ENCODE results near the gene SREK1.
"Not testable (repeated sequence)": the region's sequence is repeated elsewhere in the genome, so short reads cannot be mapped to it uniquely, and the experiment has no call there.

SREK1 gene

GRCh38 chr5:66168226-66168625 lies 24.1 kb downstream of the SREK1 start:
- no peak for DNase-seq

- DNase-seq: no peak
Observed at GRCh38 chr5:66169534-66169933, 25.4 kb downstream of the SREK1 start.

- no peak for DNase-seq
Observed at GRCh38 chr5:66170195-66170919, 26.3 kb downstream of the SREK1 start.

GRCh38 chr5:66171349-66172344 lies 27.5 kb downstream of the SREK1 start:
- DNase-seq: peak; percentile 14 to 25

- DNase-seq: no peak
Observed at GRCh38 chr5:66174338-66174737, 30.2 kb downstream of the SREK1 start.

- no peak for DNase-seq
Observed at GRCh38 chr5:66178799-66179198, 34.7 kb downstream of the SREK1 start.

GRCh38 chr5:66179297-66180051 lies 35.4 kb downstream of the SREK1 start:
- no peak for DNase-seq

- DNase-seq: no peak
Observed at GRCh38 chr5:66180282-66181155, 36.4 kb downstream of the SREK1 start.

GRCh38 chr5:66186108-66186507 lies 42.0 kb downstream of the SREK1 start:
- no peak for DNase-seq

GRCh38 chr5:66193419-66193818 lies 49.3 kb downstream of the SREK1 start:
- no peak for DNase-seq

GRCh38 chr5:66197764-66198405 lies 53.8 kb downstream of the SREK1 start:
- no peak for DNase-seq

GRCh38 chr5:66198837-66199236 lies 54.7 kb downstream of the SREK1 start:
- DNase-seq: no peak

GRCh38 chr5:66203531-66203930 lies 59.4 kb downstream of the SREK1 start:
- no peak for DNase-seq

GRCh38 chr5:66206465-66206864 lies 62.4 kb downstream of the SREK1 start:
- no peak for DNase-seq

- no peak for DNase-seq
Observed at GRCh38 chr5:66207800-66208561, 63.9 kb downstream of the SREK1 start.

GRCh38 chr5:66209350-66209749 lies 65.2 kb downstream of the SREK1 start:
- no peak for DNase-seq

GRCh38 chr5:66209794-66210193 lies 65.7 kb downstream of the SREK1 start:
- DNase-seq: no peak

GRCh38 chr5:66213533-66213932 lies 69.4 kb downstream of the SREK1 start:
- DNase-seq: no peak

- no peak for DNase-seq
Observed at GRCh38 chr5:66222455-66222854, 78.4 kb downstream of the SREK1 start.

- not testable (repeated sequence) for DNase-seq
Observed at GRCh38 chr5:66222896-66223295, 78.8 kb downstream of the SREK1 start.

- no peak for DNase-seq
Observed at GRCh38 chr5:66223637-66224036, 79.5 kb downstream of the SREK1 start.
